ENCODE results near the gene MICAL1.

DNA sequence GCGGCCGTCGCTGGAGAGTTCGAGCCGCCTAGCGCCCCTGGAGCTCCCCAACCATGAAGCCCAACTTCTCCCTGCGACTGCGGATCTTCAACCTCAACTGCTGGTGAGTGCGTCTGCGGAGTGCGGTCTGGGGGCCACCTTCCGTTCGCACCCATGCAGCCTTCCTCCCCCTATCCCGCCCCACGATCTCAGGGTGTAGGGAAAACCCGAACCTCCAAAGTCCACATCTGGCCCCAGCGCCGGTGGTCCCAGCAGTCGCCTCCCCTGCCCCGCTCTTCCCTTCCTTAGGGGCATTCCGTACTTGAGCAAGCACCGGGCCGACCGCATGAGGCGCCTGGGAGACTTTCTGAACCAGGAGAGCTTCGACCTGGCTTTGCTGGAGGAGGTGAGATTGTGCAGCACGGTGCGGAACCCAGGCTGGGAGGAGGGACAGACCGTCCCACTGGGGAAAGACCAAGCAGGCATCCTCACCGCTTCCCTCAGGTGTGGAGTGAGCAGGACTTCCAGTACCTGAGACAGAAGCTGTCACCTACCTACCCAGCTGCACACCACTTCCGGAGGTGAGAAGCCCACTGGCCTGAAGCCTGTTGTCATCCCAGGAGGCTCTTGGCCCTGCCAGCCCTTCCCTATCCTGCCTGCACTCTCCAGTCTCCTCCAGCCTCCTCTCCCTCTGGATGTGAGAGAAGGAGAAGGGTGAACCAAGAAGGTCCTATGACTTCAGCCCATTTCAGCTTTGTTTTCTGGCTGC, 14.3 kb downstream of the MICAL1 start:
- TF ChIP-seq POLR2AphosphoS5 (IDR thresholded peaks at IDR 0.05): no peak
- TF ChIP-seq, protein P1, sequence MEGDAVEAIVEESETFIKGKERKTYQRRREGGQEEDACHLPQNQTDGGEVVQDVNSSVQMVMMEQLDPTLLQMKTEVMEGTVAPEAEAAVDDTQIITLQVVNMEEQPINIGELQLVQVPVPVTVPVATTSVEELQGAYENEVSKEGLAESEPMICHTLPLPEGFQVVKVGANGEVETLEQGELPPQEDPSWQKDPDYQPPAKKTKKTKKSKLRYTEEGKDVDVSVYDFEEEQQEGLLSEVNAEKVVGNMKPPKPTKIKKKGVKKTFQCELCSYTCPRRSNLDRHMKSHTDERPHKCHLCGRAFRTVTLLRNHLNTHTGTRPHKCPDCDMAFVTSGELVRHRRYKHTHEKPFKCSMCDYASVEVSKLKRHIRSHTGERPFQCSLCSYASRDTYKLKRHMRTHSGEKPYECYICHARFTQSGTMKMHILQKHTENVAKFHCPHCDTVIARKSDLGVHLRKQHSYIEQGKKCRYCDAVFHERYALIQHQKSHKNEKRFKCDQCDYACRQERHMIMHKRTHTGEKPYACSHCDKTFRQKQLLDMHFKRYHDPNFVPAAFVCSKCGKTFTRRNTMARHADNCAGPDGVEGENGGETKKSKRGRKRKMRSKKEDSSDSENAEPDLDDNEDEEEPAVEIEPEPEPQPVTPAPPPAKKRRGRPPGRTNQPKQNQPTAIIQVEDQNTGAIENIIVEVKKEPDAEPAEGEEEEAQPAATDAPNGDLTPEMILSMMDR (IDR thresholded peaks at IDR 0.05): peak in 2 of 7 experiments; percentile 10 to 16

Data from stomach (tissue), 4 donors.